Measurements from ENCODE around the gene TMED10.

DNA sequence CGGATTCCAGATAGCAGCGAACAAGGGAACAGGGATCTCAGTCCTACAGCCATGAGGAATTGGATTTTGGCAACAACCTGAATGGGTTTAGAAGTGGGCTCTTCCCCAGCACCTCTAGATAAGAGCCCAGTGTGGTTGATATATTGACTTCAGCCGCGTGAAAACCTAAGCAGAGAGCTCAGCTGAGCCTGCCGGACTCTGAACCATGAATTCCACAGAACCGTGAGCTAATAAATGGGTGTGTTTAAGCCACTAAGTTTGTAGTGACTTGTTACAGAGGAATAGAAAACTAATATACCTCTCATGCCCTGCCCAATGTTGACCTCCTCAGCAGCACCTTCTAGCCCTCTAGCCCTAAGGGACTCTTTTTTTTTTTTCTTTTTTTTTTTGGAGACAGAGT, 32.4 kb upstream of the TMED10 start:
- TF ChIP-seq, protein P1, sequence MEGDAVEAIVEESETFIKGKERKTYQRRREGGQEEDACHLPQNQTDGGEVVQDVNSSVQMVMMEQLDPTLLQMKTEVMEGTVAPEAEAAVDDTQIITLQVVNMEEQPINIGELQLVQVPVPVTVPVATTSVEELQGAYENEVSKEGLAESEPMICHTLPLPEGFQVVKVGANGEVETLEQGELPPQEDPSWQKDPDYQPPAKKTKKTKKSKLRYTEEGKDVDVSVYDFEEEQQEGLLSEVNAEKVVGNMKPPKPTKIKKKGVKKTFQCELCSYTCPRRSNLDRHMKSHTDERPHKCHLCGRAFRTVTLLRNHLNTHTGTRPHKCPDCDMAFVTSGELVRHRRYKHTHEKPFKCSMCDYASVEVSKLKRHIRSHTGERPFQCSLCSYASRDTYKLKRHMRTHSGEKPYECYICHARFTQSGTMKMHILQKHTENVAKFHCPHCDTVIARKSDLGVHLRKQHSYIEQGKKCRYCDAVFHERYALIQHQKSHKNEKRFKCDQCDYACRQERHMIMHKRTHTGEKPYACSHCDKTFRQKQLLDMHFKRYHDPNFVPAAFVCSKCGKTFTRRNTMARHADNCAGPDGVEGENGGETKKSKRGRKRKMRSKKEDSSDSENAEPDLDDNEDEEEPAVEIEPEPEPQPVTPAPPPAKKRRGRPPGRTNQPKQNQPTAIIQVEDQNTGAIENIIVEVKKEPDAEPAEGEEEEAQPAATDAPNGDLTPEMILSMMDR (conservative IDR thresholded peaks at IDR 0.05; ENCODE audit: low read length): no peak
- no peak for TF ChIP-seq EZH2phosphoT487 (IDR thresholded peaks at IDR 0.05; ENCODE audit: borderline replicate concordance, low read depth, low read length)

Measured in OCI-LY7 (cell line).